ENCODE results near the gene LEPR.

GRCh38 chr1:65422241-65423203 lies 2.1 kb downstream of the LEPR start:
- TF ChIP-seq CTCF (IDR thresholded peaks at IDR 0.05): no peak
- TF ChIP-seq POLR2A (IDR thresholded peaks at IDR 0.05): no peak

Measured in lower leg skin (tissue), 3 donors.